Measurements from ENCODE around the gene TENM4.

The TENM4 gene

GRCh38 chr11:79066456-79067351 is 374.1 kb downstream of the TENM4 start:
- DNase-seq (ENCODE audit: low read depth in 2 of 2, low spot score in 1 of 2), result no peak

GRCh38 chr11:79062814-79063762 is 377.7 kb downstream of the TENM4 start:
- DNase-seq (ENCODE audit: low read depth in 2 of 2, low spot score in 1 of 2), result no peak

GRCh38 chr11:79060081-79060953 is 380.5 kb downstream of the TENM4 start:
- DNase-seq (ENCODE audit: low read depth in 2 of 2, low spot score in 1 of 2), result no peak

- DNase-seq (ENCODE audit: low read depth in 2 of 2, low spot score in 1 of 2), result no peak
These were observed 381.7 kb downstream of the TENM4 start for GRCh38 chr11:79059141-79059540.

GRCh38 chr11:79055856-79056631 is 384.8 kb downstream of the TENM4 start:
- no peak for DNase-seq (ENCODE audit: low read depth in 2 of 2, low spot score in 1 of 2)

- DNase-seq (ENCODE audit: low read depth in 2 of 2, low spot score in 1 of 2), result no peak
These were observed 386.2 kb downstream of the TENM4 start for GRCh38 chr11:79054636-79055035.

- no peak for DNase-seq (ENCODE audit: low read depth in 2 of 2, low spot score in 1 of 2)
These were observed 388.3 kb downstream of the TENM4 start for GRCh38 chr11:79052544-79052943.

GRCh38 chr11:79050786-79051185 is 390.0 kb downstream of the TENM4 start:
- no peak for DNase-seq (ENCODE audit: low read depth in 2 of 2, low spot score in 1 of 2)

GRCh38 chr11:79049741-79050179 is 391.1 kb downstream of the TENM4 start:
- DNase-seq (ENCODE audit: low read depth in 2 of 2, low spot score in 1 of 2), result no peak

- no peak for DNase-seq (ENCODE audit: low read depth in 2 of 2, low spot score in 1 of 2)
These were observed 392.9 kb downstream of the TENM4 start for GRCh38 chr11:79047980-79048379.

GRCh38 chr11:79047321-79047720 is 393.5 kb downstream of the TENM4 start:
- no peak for DNase-seq (ENCODE audit: low read depth in 2 of 2, low spot score in 1 of 2)

- DNase-seq (ENCODE audit: low read depth in 2 of 2, low spot score in 1 of 2), result no peak
These were observed 394.5 kb downstream of the TENM4 start for GRCh38 chr11:79046366-79046765.

GRCh38 chr11:79045800-79046304 is 395.0 kb downstream of the TENM4 start:
- DNase-seq (ENCODE audit: low read depth in 2 of 2, low spot score in 1 of 2), result no peak

- no peak for DNase-seq (ENCODE audit: low read depth in 2 of 2, low spot score in 1 of 2)
These were observed 395.6 kb downstream of the TENM4 start for GRCh38 chr11:79045018-79045799.

GRCh38 chr11:79044201-79044600 is 396.6 kb downstream of the TENM4 start:
- DNase-seq (ENCODE audit: low read depth in 2 of 2, low spot score in 1 of 2), result no peak

GRCh38 chr11:79043726-79044125 is 397.1 kb downstream of the TENM4 start:
- DNase-seq (ENCODE audit: low read depth in 2 of 2, low spot score in 1 of 2), result no peak

GRCh38 chr11:79042824-79043223 is 398.0 kb downstream of the TENM4 start:
- no peak for DNase-seq (ENCODE audit: low read depth in 2 of 2, low spot score in 1 of 2)

- DNase-seq (ENCODE audit: low read depth in 2 of 2, low spot score in 1 of 2), result no peak
These were observed 400.5 kb downstream of the TENM4 start for GRCh38 chr11:79040348-79040747.

GRCh38 chr11:79039122-79039521 is 401.7 kb downstream of the TENM4 start:
- no peak for DNase-seq (ENCODE audit: low read depth in 2 of 2, low spot score in 1 of 2)

All from stimulated activated CD8-positive, alpha-beta memory T cell treated with anti-CD3 and anti-CD28 coated beads, Interleukin-4, amount 100 ng/mL, for 4 hours (primary cell).